Gastrocnemius medialis (tissue), 4 donors: Measurements from ENCODE around the gene TFDP1. TPM values are rescaled to one million over a fixed set of nuclear protein-coding genes. Genes with fewer than 3 reads are reported as not detected.

ENCODE experiments used
- ATAC-seq, 2 donors: fragments of 150-250 bp; one replicate each; pipeline ENCODE4 v1.9.1; 2016
- DNase-seq, 2 donors: peaks; one replicate each; pipeline ENCODE4 v3.0.0-alpha.2; 2019
- H3K27ac ChIP-seq, 4 donors: fragments of 200-600 bp; sonication (generic); 1 replicate in 1 of 4; 2 replicates in 3 of 4; pipeline ENCODE4 v1.5.1; 2016 to 2018; ENCODE audit warnings: mild to moderate bottlenecking in 2 of 4, moderate library complexity in 1 of 4
- H3K27me3 ChIP-seq, 3 donors: fragments of 200-600 bp; sonication (generic) in 2 of 3; 1 replicate in 1 of 3; 2 replicates in 2 of 3; pipeline versions ENCODE4 v1.5.1 to v1.6.0; 2016 to 2019; ENCODE audit warnings: mild to moderate bottlenecking in 1 of 3, moderate library complexity in 1 of 3
- H3K36me3 ChIP-seq, 2 donors: fragments of 200-600 bp; sonication (generic) in 1 of 2; one replicate each; pipeline ENCODE4 v1.5.1; 2017 to 2018
- H3K4me1 ChIP-seq, 2 donors: fragments of 200-600 bp; sonication (generic) in 1 of 2; one replicate each; pipeline ENCODE4 v1.5.1; 2016 to 2017; ENCODE audit warnings: mild to moderate bottlenecking in 2 of 2
- H3K4me3 ChIP-seq, 4 donors: fragments of 200-600 bp; sonication (generic) in 3 of 4; 1 replicate in 1 of 4; 2 replicates in 3 of 4; pipeline ENCODE4 v1.5.1; 2016 to 2019; ENCODE audit warnings: mild to moderate bottlenecking in 2 of 4
- H3K9me3 ChIP-seq, 3 donors: fragments of 200-600 bp; sonication (generic) in 2 of 3; 1 replicate in 1 of 3; 2 replicates in 2 of 3; pipeline ENCODE4 v1.5.1; 2016 to 2019
- POLR2A ChIP-seq, 2 donors: fragments of 450-650 bp; IDR thresholded peaks; one replicate each; pipeline ENCODE4 v1.6.1; 2017; ENCODE audit warnings: antibody characterized with exemption in 2 of 2, mild to moderate bottlenecking in 2 of 2, moderate library complexity in 2 of 2
- in situ Hi-C, 4 donors: fragments of 200-750 bp; cut with MboI; loops; one replicate each; pipeline versions ENCODE4 v1.15.0 to v1.8.0; 2017; ENCODE audit warnings: low sequenced_read_pairs in 4 of 4
- intact Hi-C: fragments of 100-400 bp; cut with DNase I; formaldehyde crosslinking; loops from one replicate; pipeline ENCODE4 v1.15.1; 2023; ENCODE audit warnings: low total_unique reads
- total RNA-seq, 4 donors: library from RNA; depleted of rRNA; stranded (reverse); fragments of >200 nt; gene quantifications; one replicate each; pipeline versions ENCODE4 v1.1.0 to v1.2.3, GENCODE V29; 2016
- TF ChIP-seq, protein P1 (sequence below), 5 experiments: fragments of 450-650 bp in 3 of 5; fragments of 200-600 bp in 2 of 5; sonication (generic) in 2 of 5; IDR thresholded peaks in 4 of 5; conservative IDR thresholded peaks in 1 of 5; 1 replicate in 4 of 5; 2 replicates in 1 of 5; pipeline ENCODE4 v1.5.1; 2016 to 2019; ENCODE audit warnings: antibody characterized with exemption in 5 of 5, mild to moderate bottlenecking in 3 of 5, moderate library complexity in 3 of 5

TFDP1 gene
- total RNA-seq, 4 donors from 2014 or later = 14.9 to 35.4 (median 29.1) TPM

GRCh38 chr13:113601166-113602070 is 16.9 kb downstream of the TFDP1 start:
- intact Hi-C loops (no loop called here), in situ Hi-C loops (no loop called here)
- H3K4me3 ChIP-seq = no peak overlapping the region
- ATAC-seq (no peak), DNase-seq (no peak)
- no peaks in the 10 kb centered on the region for H3K4me1 ChIP-seq
- H3K9me3 ChIP-seq = no peaks in the 10 kb centered on the region
- H3K27ac ChIP-seq = no peak overlapping the region
- TF ChIP-seq, protein P1, sequence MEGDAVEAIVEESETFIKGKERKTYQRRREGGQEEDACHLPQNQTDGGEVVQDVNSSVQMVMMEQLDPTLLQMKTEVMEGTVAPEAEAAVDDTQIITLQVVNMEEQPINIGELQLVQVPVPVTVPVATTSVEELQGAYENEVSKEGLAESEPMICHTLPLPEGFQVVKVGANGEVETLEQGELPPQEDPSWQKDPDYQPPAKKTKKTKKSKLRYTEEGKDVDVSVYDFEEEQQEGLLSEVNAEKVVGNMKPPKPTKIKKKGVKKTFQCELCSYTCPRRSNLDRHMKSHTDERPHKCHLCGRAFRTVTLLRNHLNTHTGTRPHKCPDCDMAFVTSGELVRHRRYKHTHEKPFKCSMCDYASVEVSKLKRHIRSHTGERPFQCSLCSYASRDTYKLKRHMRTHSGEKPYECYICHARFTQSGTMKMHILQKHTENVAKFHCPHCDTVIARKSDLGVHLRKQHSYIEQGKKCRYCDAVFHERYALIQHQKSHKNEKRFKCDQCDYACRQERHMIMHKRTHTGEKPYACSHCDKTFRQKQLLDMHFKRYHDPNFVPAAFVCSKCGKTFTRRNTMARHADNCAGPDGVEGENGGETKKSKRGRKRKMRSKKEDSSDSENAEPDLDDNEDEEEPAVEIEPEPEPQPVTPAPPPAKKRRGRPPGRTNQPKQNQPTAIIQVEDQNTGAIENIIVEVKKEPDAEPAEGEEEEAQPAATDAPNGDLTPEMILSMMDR (IDR thresholded peaks at IDR 0.05 in 4 of 5, conservative IDR thresholded peaks at IDR 0.05 in 1 of 5) = no peak
- TF ChIP-seq POLR2A (IDR thresholded peaks at IDR 0.05) = no peak
- H3K27me3 ChIP-seq = no peaks in the 10 kb centered on the region
- H3K36me3 ChIP-seq = peaks cover 0 to 6% of the 10 kb centered on the region in 2 donors

DNA sequence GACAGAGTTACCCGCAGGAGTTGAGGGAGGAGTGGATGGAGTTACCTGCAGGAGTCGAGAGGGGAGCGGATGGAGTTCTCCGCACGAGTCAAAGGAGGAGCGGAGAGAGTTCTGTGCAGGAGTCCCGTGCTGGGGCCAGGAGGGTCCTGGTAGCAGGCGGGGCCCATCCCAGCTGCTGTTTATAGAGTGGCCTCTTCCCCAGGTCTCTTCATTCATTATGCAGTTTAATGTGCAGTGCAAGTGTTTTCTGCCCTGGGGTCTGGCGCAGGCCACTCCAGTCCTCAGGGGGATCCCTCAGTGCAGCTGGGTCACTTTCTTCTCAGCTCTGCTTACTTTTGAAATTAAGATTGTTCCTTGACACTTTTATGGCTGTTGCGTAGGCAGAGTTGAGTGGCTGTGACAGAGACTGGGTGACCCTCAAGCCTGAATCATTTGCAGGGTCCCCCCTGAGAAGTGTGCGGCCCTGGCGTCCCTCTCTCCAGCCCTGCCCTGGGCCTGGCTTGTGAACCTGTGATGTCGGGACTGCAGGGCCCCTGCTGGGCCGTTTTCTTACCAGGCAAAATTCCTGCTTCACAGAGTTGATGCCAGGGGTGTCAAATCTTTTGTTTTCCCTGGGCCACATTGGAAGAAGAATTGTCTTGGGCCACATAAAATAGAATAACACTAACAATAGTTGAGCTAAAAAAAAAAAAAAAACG is 17.9 kb downstream of the TFDP1 start:
- in situ Hi-C loops = no loop called here
- intact Hi-C loops = no loop called here
- no peaks in the 10 kb centered on the region for H3K27me3 ChIP-seq
- H3K4me3 ChIP-seq = no peak overlapping the region
- ATAC-seq (no peak), DNase-seq (no peak)
- H3K36me3 ChIP-seq = peaks cover 0 to 2% of the 10 kb centered on the region in 2 donors
- H3K27ac ChIP-seq = no peak overlapping the region
- H3K4me1 ChIP-seq = no peaks in the 10 kb centered on the region
- no peak for TF ChIP-seq POLR2A (IDR thresholded peaks at IDR 0.05)
- TF ChIP-seq, protein P1 (IDR thresholded peaks at IDR 0.05 in 4 of 5, conservative IDR thresholded peaks at IDR 0.05 in 1 of 5) = no peak
- H3K9me3 ChIP-seq = no peaks in the 10 kb centered on the region

DNA sequence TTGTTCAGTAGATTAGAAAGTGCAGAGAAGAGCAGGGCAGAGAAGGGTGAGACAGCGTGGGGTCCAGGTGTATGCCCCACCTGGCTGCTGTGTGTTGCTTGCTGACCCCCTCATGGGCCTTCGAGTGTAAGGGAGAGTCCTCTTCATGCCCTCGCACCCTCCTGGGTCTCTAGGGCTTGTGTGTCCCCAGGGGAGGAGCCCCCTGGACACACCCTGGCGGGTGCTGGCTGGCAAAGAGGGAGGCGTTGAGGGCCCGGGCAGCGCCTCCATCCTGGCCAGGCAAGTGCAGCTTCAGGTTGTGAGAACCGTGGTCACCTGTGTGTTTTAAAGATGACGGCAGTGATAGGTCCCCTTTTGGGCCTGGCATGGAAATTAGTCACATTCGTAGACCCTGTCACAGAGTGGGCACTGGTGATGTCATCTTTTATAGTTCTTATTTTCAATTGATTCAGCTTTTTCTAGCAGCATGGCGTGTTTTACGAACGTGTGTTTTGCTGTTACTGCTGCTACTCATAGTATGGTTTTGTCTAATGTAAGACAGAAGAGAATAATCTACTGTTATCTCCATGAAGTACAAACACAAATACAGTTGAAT is 18.7 kb downstream of the TFDP1 start:
- Histone ChIP-seq H3K36me3 (no peaks in the 10 kb centered on the region), H3K9me3 (no peaks in the 10 kb centered on the region), H3K27ac (no peak overlapping the region), H3K4me1 (no peaks in the 10 kb centered on the region), H3K4me3 (no peak overlapping the region), H3K27me3 (no peaks in the 10 kb centered on the region)
- no peak for TF ChIP-seq POLR2A (IDR thresholded peaks at IDR 0.05)
- TF ChIP-seq, protein P1 (IDR thresholded peaks at IDR 0.05 in 4 of 5, conservative IDR thresholded peaks at IDR 0.05 in 1 of 5) = no peak
- intact Hi-C loops (no loop called here), in situ Hi-C loops (no loop called here)
- no peak for ATAC-seq
- DNase-seq = no peak

GRCh38 chr13:113604186-113604585 is 19.6 kb downstream of the TFDP1 start:
- Histone ChIP-seq H3K4me3 (no peak overlapping the region), H3K36me3 (no peaks in the 10 kb centered on the region), H3K9me3 (no peaks in the 10 kb centered on the region), H3K27me3 (no peaks in the 10 kb centered on the region), H3K4me1 (no peaks in the 10 kb centered on the region), H3K27ac (no peak overlapping the region)
- TF ChIP-seq, protein P1 (IDR thresholded peaks at IDR 0.05 in 4 of 5, conservative IDR thresholded peaks at IDR 0.05 in 1 of 5) = no peak
- DNase-seq = no peak
- intact Hi-C loops = no loop called here
- in situ Hi-C loops = no loop called here
- no peak for ATAC-seq
